ENCODE data around the gene HDGFL2.

Gene HDGFL2

GRCh38 chr19:4548238-4548584 lies 76.1 kb downstream of the HDGFL2 start:
- no peak overlapping the region for H3K4me3 ChIP-seq (replicated peaks in 1 of 2; ENCODE audit: low read depth in 2 of 2, low read length in 2 of 2)
- no peak for DNase-seq (ENCODE audit: low read depth in 2 of 2)
- no peak for TF ChIP-seq CTCF (IDR thresholded peaks at IDR 0.05; ENCODE audit: low read depth, low read length)

GRCh38 chr19:4550018-4550417 lies 77.9 kb downstream of the HDGFL2 start:
- DNase-seq (ENCODE audit: low read depth in 2 of 2): no peak
- no peak overlapping the region for H3K4me3 ChIP-seq (replicated peaks in 1 of 2; ENCODE audit: low read depth in 2 of 2, low read length in 2 of 2)
- TF ChIP-seq CTCF (IDR thresholded peaks at IDR 0.05; ENCODE audit: low read depth, low read length): no peak

GRCh38 chr19:4550479-4551050 lies 78.5 kb downstream of the HDGFL2 start:
- no peak overlapping the region for H3K4me3 ChIP-seq (replicated peaks in 1 of 2; ENCODE audit: low read depth in 2 of 2, low read length in 2 of 2)
- no peak for DNase-seq (ENCODE audit: low read depth in 2 of 2)
- TF ChIP-seq CTCF (IDR thresholded peaks at IDR 0.05; ENCODE audit: low read depth, low read length): no peak
